GM10266 (cell line): Measurements from ENCODE around the gene FRS2.
"Not testable (repeated sequence)": the region's sequence is repeated elsewhere in the genome, so short reads cannot be mapped to it uniquely, and the experiment has no call there.

Experiments
- DNase-seq: peaks from one replicate; pipeline ENCODE4 v3.0.0; 2012; ENCODE audit errors: extremely low spot score
- CTCF ChIP-seq: IDR thresholded peaks from 2 replicates; pipeline ENCODE4 v1.5.1; 2012; ENCODE audit warnings: mild to moderate bottlenecking, low read depth; ENCODE audit not compliant: control insufficient read depth, insufficient read depth; ENCODE audit errors: missing control alignments

The FRS2 gene

GRCh38 chr12:69598174-69598753 is 128.1 kb downstream of the FRS2 start:
- TF ChIP-seq CTCF = no peak
- DNase-seq = no peak

- no peak for TF ChIP-seq CTCF
- no peak for DNase-seq
Observed at GRCh38 chr12:69600804-69601203, 130.6 kb downstream of the FRS2 start.

- no peak for TF ChIP-seq CTCF
- no peak for DNase-seq
Observed at GRCh38 chr12:69601962-69602685, 131.9 kb downstream of the FRS2 start.

GRCh38 chr12:69602954-69603353 is 132.8 kb downstream of the FRS2 start:
- no peak for DNase-seq
- no peak for TF ChIP-seq CTCF

GRCh38 chr12:69603556-69603955 is 133.4 kb downstream of the FRS2 start:
- not testable (repeated sequence) for DNase-seq

GRCh38 chr12:69604275-69604674 is 134.1 kb downstream of the FRS2 start:
- DNase-seq = not testable (repeated sequence)

GRCh38 chr12:69608114-69608513 is 137.9 kb downstream of the FRS2 start:
- no peak for TF ChIP-seq CTCF
- no peak for DNase-seq

GRCh38 chr12:69610126-69610525 is 139.9 kb downstream of the FRS2 start:
- DNase-seq = no peak
- no peak for TF ChIP-seq CTCF
